CD4-positive, alpha-beta T cell (primary cell): ENCODE results near the gene ZNF516. TPM values are rescaled to one million over a fixed set of nuclear protein-coding genes. Genes with fewer than 3 reads are reported as not detected.

Experiments used
- ATAC-seq: fragments of 200-7000 bp; cut with Tn5 transposase; one replicate; pipeline ENCODE4 v1.10.0; 2022; ENCODE audit warnings: mild to moderate bottlenecking; ENCODE audit not compliant: poor library complexity
- CTCF ChIA-PET: fragments of 350-600 bp; sonication (Branson Sonifier 250); formaldehyde crosslinking; loops from one replicate; lab custom pipeline; 2021; ENCODE audit warnings: antibody characterized with exemption, inconsistent platforms; lab: Charles Lee
- POLR2A ChIA-PET: fragments of 350-600 bp; sonication (Branson Sonifier 250); formaldehyde crosslinking; loops from one replicate; lab custom pipeline; 2021; ENCODE audit warnings: antibody characterized with exemption, inconsistent platforms; lab: Charles Lee
- DNase-seq, 14 experiments: peaks; one replicate each; pipeline ENCODE4 v3.0.0-alpha.2; 2013 to 2020; ENCODE audit warnings: mixed read lengths in 2 of 14
- H3K27ac ChIP-seq, 2 donors: one replicate each; pipeline versions ENCODE4 v1.5.1 to v1.7.0; 2013; ENCODE audit warnings: low read length in 2 of 2, low read depth in 1 of 2, mild to moderate bottlenecking in 1 of 2
- H3K27me3 ChIP-seq, 2 experiments: 1 replicate in 1 of 2; 2 replicates in 1 of 2; pipeline versions ENCODE4 v1.6.1 to v1.7.0; 2013; ENCODE audit warnings: low read length in 2 of 2, control low read depth in 1 of 2, mild to moderate bottlenecking in 1 of 2, moderate library complexity in 1 of 2; ENCODE audit not compliant: insufficient read depth in 2 of 2, control insufficient read depth in 1 of 2
- H3K36me3 ChIP-seq: one replicate; pipeline ENCODE4 v1.6.1; 2013; ENCODE audit warnings: low read length, control low read depth; ENCODE audit not compliant: insufficient read depth
- H3K4me1 ChIP-seq: one replicate; pipeline ENCODE4 v1.6.1; 2013; ENCODE audit warnings: low read length, control low read depth; ENCODE audit not compliant: insufficient read depth
- H3K4me3 ChIP-seq: one replicate; pipeline ENCODE4 v1.5.1; 2013; ENCODE audit warnings: mild to moderate bottlenecking, low read length, moderate library complexity
- H3K9me3 ChIP-seq, 2 experiments: 1 replicate in 1 of 2; 2 replicates in 1 of 2; pipeline versions ENCODE4 v1.6.1 to v1.7.0; 2013; ENCODE audit warnings: low read length in 2 of 2, mild to moderate bottlenecking in 2 of 2, control low read depth in 1 of 2, moderate library complexity in 1 of 2; ENCODE audit not compliant: control insufficient read depth in 1 of 2, insufficient read depth in 1 of 2
- H3K27ac Mint-ChIP-seq: one replicate; pipeline ENCODE4 v1.8.0; 2020; ENCODE audit warnings: mixed read lengths
- H3K27me3 Mint-ChIP-seq: one replicate; pipeline ENCODE4 v1.8.0; 2021; ENCODE audit warnings: mixed read lengths
- H3K36me3 Mint-ChIP-seq: one replicate; pipeline ENCODE4 v1.8.0; 2021; ENCODE audit warnings: low read depth, mixed read lengths
- H3K4me1 Mint-ChIP-seq: one replicate; pipeline ENCODE4 v1.8.0; 2021; ENCODE audit warnings: low read depth, mixed read lengths
- H3K4me3 Mint-ChIP-seq: one replicate; pipeline ENCODE4 v1.8.0; 2020; ENCODE audit warnings: mild to moderate bottlenecking, mixed read lengths
- H3K9me3 Mint-ChIP-seq: one replicate; pipeline ENCODE4 v1.8.0; 2020; ENCODE audit warnings: mixed read lengths
- CTCF ChIP-seq: fragments of 200-600 bp; IDR thresholded peaks from one replicate; pipeline ENCODE4 v1.8.0; 2022; ENCODE audit warnings: antibody characterized with exemption, mild to moderate bottlenecking
- intact Hi-C, 2 experiments: fragments of 100-400 bp; cut with DNase I in 1 of 2; cut with micrococcal nuclease in 1 of 2; formaldehyde crosslinking; loops; one replicate each; pipeline versions ENCODE4 v1.15.1 to v1.9.0; 2023 to 2025; cut with DNase I, micrococcal nuclease
- total RNA-seq, 174 experiments: library from RNA in 2 of 174; stranded (reverse) in 2 of 174; gene quantifications; one replicate each; pipeline ENCODE4 v1.2.3 and lab custom pipeline; 2021 to 2026

ZNF516 gene
- total RNA-seq, 2 experiments from 2014 or later = 22.4 to 29.3 TPM

- Mint-ChIP-seq H3K4me1 (peaks cover 41% of the 10 kb centered on the region), H3K36me3 (peaks cover 5% of the 10 kb centered on the region), H3K4me3 (no peak overlapping the region), H3K27ac (no peak overlapping the region), H3K9me3 (no peaks in the 10 kb centered on the region), H3K27me3 (peaks cover 36% of the 10 kb centered on the region)
- Histone ChIP-seq H3K4me3 (no peak overlapping the region), H3K4me1 (peaks cover 7% of the 10 kb centered on the region), H3K9me3 (peaks cover 0 to 8% of the 10 kb centered on the region in 2 experiments), H3K27ac (no peak overlapping the region), H3K36me3 (no peaks in the 10 kb centered on the region), H3K27me3 (peaks cover 0 to 5% of the 10 kb centered on the region in 2 experiments)
- no peak for TF ChIP-seq CTCF
- DNase-seq (no peak), ATAC-seq (no peak)
- ChIA-PET POLR2A (no interaction called here), CTCF (no interaction called here)
- intact Hi-C loops = loop anchor here in 1 of 2 experiments (10.0 kb wide), 1 partner anchor 1991 kb away; the partner anchor contains the start of gene CNDP2
Measured at GRCh38 chr18:76486038-76486437, 9.0 kb downstream of the ZNF516 start.

- H3K27me3 Mint-ChIP-seq = peaks cover 25% of the 10 kb centered on the region
- intact Hi-C loops = loop anchor here in 1 of 2 experiments (10.0 kb wide), 1 partner anchor 1990 kb away; the partner anchor contains the start of gene CNDP2
- TF ChIP-seq CTCF = no peak
- Histone ChIP-seq H3K36me3 (no peaks in the 10 kb centered on the region), H3K9me3 (peaks cover 0 to 4% of the 10 kb centered on the region in 2 experiments), H3K27ac (no peak overlapping the region), H3K4me3 (no peak overlapping the region), H3K4me1 (no peaks in the 10 kb centered on the region), H3K27me3 (no peaks in the 10 kb centered on the region)
- ATAC-seq = no peak
- no peak overlapping the region for H3K27ac Mint-ChIP-seq
- CTCF ChIA-PET = interaction anchor here (1.2 kb wide), 1 partner anchor 9 kb away, joined by 3 read pairs; no protein-coding TSS in a partner anchor
- no peaks in the 10 kb centered on the region for H3K9me3 Mint-ChIP-seq
- H3K4me1 Mint-ChIP-seq = peaks cover 30% of the 10 kb centered on the region
- POLR2A ChIA-PET = no interaction called here
- no peaks in the 10 kb centered on the region for H3K36me3 Mint-ChIP-seq
- no peak for DNase-seq
- no peak overlapping the region for H3K4me3 Mint-ChIP-seq
Measured at GRCh38 chr18:76484749-76485387, 10.2 kb downstream of the ZNF516 start.

GRCh38 chr18:76483780-76484179 is 11.3 kb downstream of the ZNF516 start:
- no peak for TF ChIP-seq CTCF
- ChIA-PET POLR2A (no interaction called here), CTCF (interaction anchor here (0.5 kb wide), 1 partner anchor 235 kb away, joined by 3 read pairs; no protein-coding TSS in a partner anchor)
- Mint-ChIP-seq H3K27me3 (peaks cover 14% of the 10 kb centered on the region), H3K4me3 (no peak overlapping the region), H3K27ac (no peak overlapping the region), H3K9me3 (no peaks in the 10 kb centered on the region), H3K36me3 (no peaks in the 10 kb centered on the region), H3K4me1 (peaks cover 20% of the 10 kb centered on the region)
- Histone ChIP-seq H3K27ac (no peak overlapping the region), H3K4me3 (no peak overlapping the region), H3K9me3 (peaks cover 0 to 4% of the 10 kb centered on the region in 2 experiments), H3K36me3 (no peaks in the 10 kb centered on the region), H3K4me1 (no peaks in the 10 kb centered on the region), H3K27me3 (no peaks in the 10 kb centered on the region)
- DNase-seq = no peak
- no peak for ATAC-seq
- intact Hi-C loops = loop anchor here in 1 of 2 experiments (10.0 kb wide), 1 partner anchor 1989 kb away; the partner anchor contains the start of gene CNDP2
